K562 (cell line): ENCODE results near the gene SEC22C. TPM values are rescaled to one million over a fixed set of nuclear protein-coding genes. Genes with fewer than 3 reads are reported as not detected.
A peak's percentile ranks its signal among the peaks of the same experiment; 100 is the strongest.

Experiments
- BCOR ChIP-seq: fragments of 450-650 bp; IDR thresholded peaks from 2 replicates; pipeline ENCODE4 v1.6.1; 2016
- HEY1 ChIP-seq: fragments of 250-450 bp; sonication (Bioruptor Pico); IDR thresholded peaks from 2 replicates; pipeline ENCODE4 v1.5.0; 2020; ENCODE audit warnings: mild to moderate bottlenecking, moderate library complexity, borderline replicate concordance
- SMARCE1 ChIP-seq: fragments of 450-650 bp; IDR thresholded peaks from 2 replicates; pipeline ENCODE4 v1.7.1; 2016; ENCODE audit warnings: mild to moderate bottlenecking
- ZC3H8 ChIP-seq: fragments of 450-650 bp; IDR thresholded peaks from 2 replicates; pipeline ENCODE4 v1.6.1; 2017
- ZNF584 ChIP-seq: fragments of 200-800 bp; sonication (Bioruptor generic); IDR thresholded peaks from 2 replicates; pipeline ENCODE4 v1.6.1; 2016; ENCODE audit warnings: low read depth, mild to moderate bottlenecking, missing genetic modification characterization, missing compliant biosample characterization
- polyA plus RNA-seq, 8 experiments: library from polyadenylated mRNA; depleted of rRNA in 4 of 8; stranded (reverse) in 5 of 8; unstranded in 3 of 8; fragments of >200 nt; fragmentation: Nextera tagmentation in 2 of 8; fragmentation: Illumina TruSeq in 1 of 8; extraction: Ambion mirVana in 2 of 8; extraction: Trizol in 1 of 8; gene quantifications; 2 replicates each; pipeline versions ENCODE4 v1.2.1 to v1.2.3, GENCODE V29; 2011 to 2014; ENCODE audit warnings: inconsistent platforms in 1 of 8, missing spikeins in 1 of 8
- total RNA-seq, 7 experiments: library from RNA; depleted of rRNA in 6 of 7; stranded (reverse); fragments of >200 nt in 6 of 7; fragmentation: Illumina TruSeq in 2 of 7; extraction: Trizol in 2 of 7; gene quantifications; 2 replicates each; pipeline versions ENCODE4 v1.2.1 to v1.2.3, GENCODE V29; 2011 to 2021; ENCODE audit warnings: low replicate concordance in 1 of 7
- TF ChIP-seq, protein P1 (sequence below), 2 experiments: fragments of 450-650 bp; IDR thresholded peaks; 2 replicates each; pipeline ENCODE4 v1.6.1; 2018; ENCODE audit warnings: mild to moderate bottlenecking in 2 of 2, low read depth in 1 of 2; ENCODE audit not compliant: partially characterized antibody in 2 of 2
- TF ChIP-seq, protein P2 (sequence below), 2 experiments: fragments of 150-350 bp in 1 of 2; IDR thresholded peaks; 2 replicates each; pipeline ENCODE4 v1.6.1; 2012 to 2016; ENCODE audit warnings: low read depth in 2 of 2, low read length in 2 of 2, mild to moderate bottlenecking in 1 of 2, moderate library complexity in 1 of 2
- TF ChIP-seq, protein P3 (sequence below): fragments of 200-800 bp; sonication (Bioruptor generic); IDR thresholded peaks from 2 replicates; pipeline ENCODE4 v1.6.1; 2016; ENCODE audit warnings: missing genetic modification characterization, missing compliant biosample characterization
- TF ChIP-seq, protein P4 (sequence below): sonication (generic); formaldehyde crosslinking; IDR thresholded peaks from 2 replicates; pipeline ENCODE4 v1.8.0; 2022; ENCODE audit warnings: missing genetic modification reagents, mild to moderate bottlenecking, moderate library complexity, borderline replicate concordance

SEC22C gene
- total and polyA plus RNA-seq, 9 of the 15 experiments (the other 6 are each of a cell fraction or from before 2014, with no cell fraction given), result 35.6 to 68.4 (median 50.7) TPM

DNA sequence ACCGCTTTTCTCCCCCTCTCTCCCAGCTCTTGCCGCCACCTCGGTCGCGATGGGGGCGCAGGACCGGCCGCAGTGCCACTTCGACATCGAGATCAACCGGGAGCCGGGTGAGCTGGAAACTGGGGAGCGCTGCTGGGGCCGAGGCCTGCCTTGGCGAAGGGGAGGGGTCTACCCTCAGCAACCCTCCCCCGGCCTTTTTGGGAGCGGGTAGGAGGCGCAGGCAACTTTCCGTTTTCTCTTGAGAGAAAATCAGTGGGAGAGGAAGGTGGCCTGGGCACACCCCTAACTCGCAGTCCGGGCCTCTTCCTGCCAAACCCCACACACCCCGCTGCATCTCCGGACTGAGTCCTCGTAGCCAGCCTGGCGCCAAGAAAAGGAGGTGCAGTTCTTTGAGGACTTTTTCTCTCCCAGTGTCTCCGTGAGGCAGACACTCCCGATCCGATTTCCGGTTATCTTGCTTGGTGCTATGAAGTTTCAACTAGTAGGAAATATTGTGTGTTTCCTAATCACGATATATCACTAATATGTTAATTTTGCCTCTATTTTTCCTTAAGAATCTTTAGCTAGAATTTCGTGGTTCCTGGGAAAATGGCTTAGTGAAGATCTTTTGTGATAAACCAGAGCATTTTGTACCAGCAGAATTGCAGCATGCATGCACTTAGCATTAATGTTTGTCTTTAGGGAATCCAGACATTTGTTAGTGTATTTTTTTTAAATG, 19.4 kb upstream of the SEC22C start (continued):
- TF ChIP-seq, protein P1, sequence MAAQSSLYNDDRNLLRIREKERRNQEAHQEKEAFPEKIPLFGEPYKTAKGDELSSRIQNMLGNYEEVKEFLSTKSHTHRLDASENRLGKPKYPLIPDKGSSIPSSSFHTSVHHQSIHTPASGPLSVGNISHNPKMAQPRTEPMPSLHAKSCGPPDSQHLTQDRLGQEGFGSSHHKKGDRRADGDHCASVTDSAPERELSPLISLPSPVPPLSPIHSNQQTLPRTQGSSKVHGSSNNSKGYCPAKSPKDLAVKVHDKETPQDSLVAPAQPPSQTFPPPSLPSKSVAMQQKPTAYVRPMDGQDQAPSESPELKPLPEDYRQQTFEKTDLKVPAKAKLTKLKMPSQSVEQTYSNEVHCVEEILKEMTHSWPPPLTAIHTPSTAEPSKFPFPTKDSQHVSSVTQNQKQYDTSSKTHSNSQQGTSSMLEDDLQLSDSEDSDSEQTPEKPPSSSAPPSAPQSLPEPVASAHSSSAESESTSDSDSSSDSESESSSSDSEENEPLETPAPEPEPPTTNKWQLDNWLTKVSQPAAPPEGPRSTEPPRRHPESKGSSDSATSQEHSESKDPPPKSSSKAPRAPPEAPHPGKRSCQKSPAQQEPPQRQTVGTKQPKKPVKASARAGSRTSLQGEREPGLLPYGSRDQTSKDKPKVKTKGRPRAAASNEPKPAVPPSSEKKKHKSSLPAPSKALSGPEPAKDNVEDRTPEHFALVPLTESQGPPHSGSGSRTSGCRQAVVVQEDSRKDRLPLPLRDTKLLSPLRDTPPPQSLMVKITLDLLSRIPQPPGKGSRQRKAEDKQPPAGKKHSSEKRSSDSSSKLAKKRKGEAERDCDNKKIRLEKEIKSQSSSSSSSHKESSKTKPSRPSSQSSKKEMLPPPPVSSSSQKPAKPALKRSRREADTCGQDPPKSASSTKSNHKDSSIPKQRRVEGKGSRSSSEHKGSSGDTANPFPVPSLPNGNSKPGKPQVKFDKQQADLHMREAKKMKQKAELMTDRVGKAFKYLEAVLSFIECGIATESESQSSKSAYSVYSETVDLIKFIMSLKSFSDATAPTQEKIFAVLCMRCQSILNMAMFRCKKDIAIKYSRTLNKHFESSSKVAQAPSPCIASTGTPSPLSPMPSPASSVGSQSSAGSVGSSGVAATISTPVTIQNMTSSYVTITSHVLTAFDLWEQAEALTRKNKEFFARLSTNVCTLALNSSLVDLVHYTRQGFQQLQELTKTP (IDR thresholded peaks at IDR 0.05; ENCODE audit: low read depth in 1 of 2, partially characterized antibody in 2 of 2), result peak; percentile 27 to 64
- peak; percentile 46; the same call in 1 of the 2 replicates for TF ChIP-seq HEY1 (CRISPR knock-in tag)
- TF ChIP-seq BCOR, result 0 out of 2 replicates have a peak, but pooled peaks have one; percentile 16
- TF ChIP-seq, protein P2, sequence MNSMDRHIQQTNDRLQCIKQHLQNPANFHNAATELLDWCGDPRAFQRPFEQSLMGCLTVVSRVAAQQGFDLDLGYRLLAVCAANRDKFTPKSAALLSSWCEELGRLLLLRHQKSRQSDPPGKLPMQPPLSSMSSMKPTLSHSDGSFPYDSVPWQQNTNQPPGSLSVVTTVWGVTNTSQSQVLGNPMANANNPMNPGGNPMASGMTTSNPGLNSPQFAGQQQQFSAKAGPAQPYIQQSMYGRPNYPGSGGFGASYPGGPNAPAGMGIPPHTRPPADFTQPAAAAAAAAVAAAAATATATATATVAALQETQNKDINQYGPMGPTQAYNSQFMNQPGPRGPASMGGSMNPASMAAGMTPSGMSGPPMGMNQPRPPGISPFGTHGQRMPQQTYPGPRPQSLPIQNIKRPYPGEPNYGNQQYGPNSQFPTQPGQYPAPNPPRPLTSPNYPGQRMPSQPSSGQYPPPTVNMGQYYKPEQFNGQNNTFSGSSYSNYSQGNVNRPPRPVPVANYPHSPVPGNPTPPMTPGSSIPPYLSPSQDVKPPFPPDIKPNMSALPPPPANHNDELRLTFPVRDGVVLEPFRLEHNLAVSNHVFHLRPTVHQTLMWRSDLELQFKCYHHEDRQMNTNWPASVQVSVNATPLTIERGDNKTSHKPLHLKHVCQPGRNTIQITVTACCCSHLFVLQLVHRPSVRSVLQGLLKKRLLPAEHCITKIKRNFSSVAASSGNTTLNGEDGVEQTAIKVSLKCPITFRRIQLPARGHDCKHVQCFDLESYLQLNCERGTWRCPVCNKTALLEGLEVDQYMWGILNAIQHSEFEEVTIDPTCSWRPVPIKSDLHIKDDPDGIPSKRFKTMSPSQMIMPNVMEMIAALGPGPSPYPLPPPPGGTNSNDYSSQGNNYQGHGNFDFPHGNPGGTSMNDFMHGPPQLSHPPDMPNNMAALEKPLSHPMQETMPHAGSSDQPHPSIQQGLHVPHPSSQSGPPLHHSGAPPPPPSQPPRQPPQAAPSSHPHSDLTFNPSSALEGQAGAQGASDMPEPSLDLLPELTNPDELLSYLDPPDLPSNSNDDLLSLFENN (IDR thresholded peaks at IDR 0.05; ENCODE audit: low read depth in 2 of 2, low read length in 2 of 2), result peak in 1 of 2 experiments; percentile 31; a peak in 1 of 4 replicates
- peak; percentile 50; the same call in 1 of the 2 replicates for TF ChIP-seq SMARCE1
- TF ChIP-seq, protein P3, sequence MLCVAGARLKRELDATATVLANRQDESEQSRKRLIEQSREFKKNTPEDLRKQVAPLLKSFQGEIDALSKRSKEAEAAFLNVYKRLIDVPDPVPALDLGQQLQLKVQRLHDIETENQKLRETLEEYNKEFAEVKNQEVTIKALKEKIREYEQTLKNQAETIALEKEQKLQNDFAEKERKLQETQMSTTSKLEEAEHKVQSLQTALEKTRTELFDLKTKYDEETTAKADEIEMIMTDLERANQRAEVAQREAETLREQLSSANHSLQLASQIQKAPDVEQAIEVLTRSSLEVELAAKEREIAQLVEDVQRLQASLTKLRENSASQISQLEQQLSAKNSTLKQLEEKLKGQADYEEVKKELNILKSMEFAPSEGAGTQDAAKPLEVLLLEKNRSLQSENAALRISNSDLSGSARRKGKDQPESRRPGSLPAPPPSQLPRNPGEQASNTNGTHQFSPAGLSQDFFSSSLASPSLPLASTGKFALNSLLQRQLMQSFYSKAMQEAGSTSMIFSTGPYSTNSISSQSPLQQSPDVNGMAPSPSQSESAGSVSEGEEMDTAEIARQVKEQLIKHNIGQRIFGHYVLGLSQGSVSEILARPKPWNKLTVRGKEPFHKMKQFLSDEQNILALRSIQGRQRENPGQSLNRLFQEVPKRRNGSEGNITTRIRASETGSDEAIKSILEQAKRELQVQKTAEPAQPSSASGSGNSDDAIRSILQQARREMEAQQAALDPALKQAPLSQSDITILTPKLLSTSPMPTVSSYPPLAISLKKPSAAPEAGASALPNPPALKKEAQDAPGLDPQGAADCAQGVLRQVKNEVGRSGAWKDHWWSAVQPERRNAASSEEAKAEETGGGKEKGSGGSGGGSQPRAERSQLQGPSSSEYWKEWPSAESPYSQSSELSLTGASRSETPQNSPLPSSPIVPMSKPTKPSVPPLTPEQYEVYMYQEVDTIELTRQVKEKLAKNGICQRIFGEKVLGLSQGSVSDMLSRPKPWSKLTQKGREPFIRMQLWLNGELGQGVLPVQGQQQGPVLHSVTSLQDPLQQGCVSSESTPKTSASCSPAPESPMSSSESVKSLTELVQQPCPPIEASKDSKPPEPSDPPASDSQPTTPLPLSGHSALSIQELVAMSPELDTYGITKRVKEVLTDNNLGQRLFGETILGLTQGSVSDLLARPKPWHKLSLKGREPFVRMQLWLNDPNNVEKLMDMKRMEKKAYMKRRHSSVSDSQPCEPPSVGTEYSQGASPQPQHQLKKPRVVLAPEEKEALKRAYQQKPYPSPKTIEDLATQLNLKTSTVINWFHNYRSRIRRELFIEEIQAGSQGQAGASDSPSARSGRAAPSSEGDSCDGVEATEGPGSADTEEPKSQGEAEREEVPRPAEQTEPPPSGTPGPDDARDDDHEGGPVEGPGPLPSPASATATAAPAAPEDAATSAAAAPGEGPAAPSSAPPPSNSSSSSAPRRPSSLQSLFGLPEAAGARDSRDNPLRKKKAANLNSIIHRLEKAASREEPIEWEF (CRISPR knock-in tag), result no peak
- TF ChIP-seq, protein P4, sequence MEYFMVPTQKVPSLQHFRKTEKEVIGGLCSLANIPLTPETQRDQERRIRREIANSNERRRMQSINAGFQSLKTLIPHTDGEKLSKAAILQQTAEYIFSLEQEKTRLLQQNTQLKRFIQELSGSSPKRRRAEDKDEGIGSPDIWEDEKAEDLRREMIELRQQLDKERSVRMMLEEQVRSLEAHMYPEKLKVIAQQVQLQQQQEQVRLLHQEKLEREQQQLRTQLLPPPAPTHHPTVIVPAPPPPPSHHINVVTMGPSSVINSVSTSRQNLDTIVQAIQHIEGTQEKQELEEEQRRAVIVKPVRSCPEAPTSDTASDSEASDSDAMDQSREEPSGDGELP, result peak; percentile 13; the same call in 1 of the 2 replicates
- TF ChIP-seq ZNF584, result no peak
- TF ChIP-seq ZC3H8, result 0 out of 2 replicates have a peak, but pooled peaks have one; percentile 35
